ENCODE measurements around the gene MTA3.

DNA sequence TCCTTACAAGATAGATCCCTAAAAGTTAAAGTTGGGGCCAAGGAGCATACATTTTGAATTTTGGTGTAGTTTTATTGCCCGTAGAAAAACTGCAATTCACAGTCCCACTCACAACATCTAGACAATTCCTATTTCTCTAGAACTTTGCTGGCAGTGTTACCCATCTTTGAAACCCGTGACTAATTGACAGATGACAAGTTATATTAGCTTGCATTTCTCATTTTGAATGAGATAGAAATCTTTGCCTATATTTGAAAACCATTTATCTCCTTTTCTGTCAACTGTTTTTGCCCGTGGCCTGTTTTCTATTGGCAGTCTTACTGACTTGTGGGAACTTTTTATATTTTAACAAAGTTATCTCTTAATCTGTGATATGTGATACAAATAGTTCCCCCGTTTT, 145.5 kb downstream of the MTA3 start:
- no peak for TF ChIP-seq POLR2A (IDR thresholded peaks at IDR 0.05)
- TF ChIP-seq, protein P1, sequence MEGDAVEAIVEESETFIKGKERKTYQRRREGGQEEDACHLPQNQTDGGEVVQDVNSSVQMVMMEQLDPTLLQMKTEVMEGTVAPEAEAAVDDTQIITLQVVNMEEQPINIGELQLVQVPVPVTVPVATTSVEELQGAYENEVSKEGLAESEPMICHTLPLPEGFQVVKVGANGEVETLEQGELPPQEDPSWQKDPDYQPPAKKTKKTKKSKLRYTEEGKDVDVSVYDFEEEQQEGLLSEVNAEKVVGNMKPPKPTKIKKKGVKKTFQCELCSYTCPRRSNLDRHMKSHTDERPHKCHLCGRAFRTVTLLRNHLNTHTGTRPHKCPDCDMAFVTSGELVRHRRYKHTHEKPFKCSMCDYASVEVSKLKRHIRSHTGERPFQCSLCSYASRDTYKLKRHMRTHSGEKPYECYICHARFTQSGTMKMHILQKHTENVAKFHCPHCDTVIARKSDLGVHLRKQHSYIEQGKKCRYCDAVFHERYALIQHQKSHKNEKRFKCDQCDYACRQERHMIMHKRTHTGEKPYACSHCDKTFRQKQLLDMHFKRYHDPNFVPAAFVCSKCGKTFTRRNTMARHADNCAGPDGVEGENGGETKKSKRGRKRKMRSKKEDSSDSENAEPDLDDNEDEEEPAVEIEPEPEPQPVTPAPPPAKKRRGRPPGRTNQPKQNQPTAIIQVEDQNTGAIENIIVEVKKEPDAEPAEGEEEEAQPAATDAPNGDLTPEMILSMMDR (IDR thresholded peaks at IDR 0.05) = no peak
